ENCODE data around the gene CCL5. TPM values are rescaled to one million over a fixed set of nuclear protein-coding genes. Genes with fewer than 3 reads are reported as not detected.

The CCL5 gene
- total and polyA plus RNA-seq, 10 of the 15 experiments (the other 5 are each of a cell fraction or from before 2014, with no cell fraction given): 45.7 to 186 (median 90.8) TPM

DNA sequence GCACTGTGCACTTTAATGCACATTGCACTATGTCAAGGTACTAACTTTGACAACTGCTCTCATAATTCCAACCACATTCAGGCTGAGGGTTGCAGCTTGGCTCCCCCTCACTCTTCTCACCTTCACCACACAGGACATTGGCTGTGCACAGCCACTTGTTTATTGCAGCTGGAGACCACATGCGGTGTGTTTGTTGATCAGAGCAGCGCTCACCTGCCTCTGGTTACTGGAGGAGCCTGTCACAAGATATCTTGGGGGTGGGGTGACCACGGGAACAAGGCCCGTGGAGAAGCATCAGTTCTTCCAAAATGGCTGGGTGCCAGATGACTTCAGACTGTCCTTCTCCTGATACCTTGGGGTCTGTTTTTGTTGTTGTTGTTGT is 10.6 kb upstream of the CCL5 start (continued):
- TF ChIP-seq, protein P1, sequence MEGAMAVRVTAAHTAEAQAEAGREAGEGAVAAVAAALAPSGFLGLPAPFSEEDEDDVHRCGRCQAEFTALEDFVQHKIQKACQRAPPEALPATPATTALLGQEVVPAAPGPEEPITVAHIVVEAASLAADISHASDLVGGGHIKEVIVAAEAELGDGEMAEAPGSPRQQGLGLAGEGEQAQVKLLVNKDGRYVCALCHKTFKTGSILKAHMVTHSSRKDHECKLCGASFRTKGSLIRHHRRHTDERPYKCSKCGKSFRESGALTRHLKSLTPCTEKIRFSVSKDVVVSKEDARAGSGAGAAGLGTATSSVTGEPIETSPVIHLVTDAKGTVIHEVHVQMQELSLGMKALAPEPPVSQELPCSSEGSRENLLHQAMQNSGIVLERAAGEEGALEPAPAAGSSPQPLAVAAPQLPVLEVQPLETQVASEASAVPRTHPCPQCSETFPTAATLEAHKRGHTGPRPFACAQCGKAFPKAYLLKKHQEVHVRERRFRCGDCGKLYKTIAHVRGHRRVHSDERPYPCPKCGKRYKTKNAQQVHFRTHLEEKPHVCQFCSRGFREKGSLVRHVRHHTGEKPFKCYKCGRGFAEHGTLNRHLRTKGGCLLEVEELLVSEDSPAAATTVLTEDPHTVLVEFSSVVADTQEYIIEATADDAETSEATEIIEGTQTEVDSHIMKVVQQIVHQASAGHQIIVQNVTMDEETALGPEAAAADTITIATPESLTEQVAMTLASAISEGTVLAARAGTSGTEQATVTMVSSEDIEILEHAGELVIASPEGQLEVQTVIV (IDR thresholded peaks at IDR 0.05; ENCODE audit: borderline replicate concordance, partially characterized antibody): no peak
- peak; percentile 84 for TF ChIP-seq ATF7 (IDR thresholded peaks at IDR 0.05; ENCODE audit: low read depth)
- TF ChIP-seq IKZF1 (conservative IDR thresholded peaks at IDR 0.05): peak; percentile 83
- peak; percentile 96 for TF ChIP-seq ZNF24 (IDR thresholded peaks at IDR 0.05)
- TF ChIP-seq BMI1 (IDR thresholded peaks at IDR 0.05; ENCODE audit: borderline replicate concordance): no peak
- peak; percentile 17; the same call in 1 of the 2 replicates for TF ChIP-seq HDGF (IDR thresholded peaks at IDR 0.05)
- no peak for TF ChIP-seq NFIC (IDR thresholded peaks at IDR 0.05; ENCODE audit: low read depth, low read length)
- no peak for TF ChIP-seq ETV6 (conservative IDR thresholded peaks at IDR 0.05 in 1 of 2, IDR thresholded peaks at IDR 0.05 in 1 of 2; ENCODE audit: borderline replicate concordance in 1 of 2, low read depth in 1 of 2)
- TF ChIP-seq ZNF207 (IDR thresholded peaks at IDR 0.05; ENCODE audit: borderline replicate concordance): no peak
- TF ChIP-seq ZNF217 (IDR thresholded peaks at IDR 0.05): no peak; the same call in 1 of the 2 replicates
- no peak for TF ChIP-seq EGR1 (IDR thresholded peaks at IDR 0.05; ENCODE audit: borderline replicate concordance in 1 of 2, low read depth in 2 of 2, low read length in 2 of 2)
- no peak for TF ChIP-seq SREBF2 (IDR thresholded peaks at IDR 0.05; ENCODE audit: low read length)
- TF ChIP-seq, protein P2, sequence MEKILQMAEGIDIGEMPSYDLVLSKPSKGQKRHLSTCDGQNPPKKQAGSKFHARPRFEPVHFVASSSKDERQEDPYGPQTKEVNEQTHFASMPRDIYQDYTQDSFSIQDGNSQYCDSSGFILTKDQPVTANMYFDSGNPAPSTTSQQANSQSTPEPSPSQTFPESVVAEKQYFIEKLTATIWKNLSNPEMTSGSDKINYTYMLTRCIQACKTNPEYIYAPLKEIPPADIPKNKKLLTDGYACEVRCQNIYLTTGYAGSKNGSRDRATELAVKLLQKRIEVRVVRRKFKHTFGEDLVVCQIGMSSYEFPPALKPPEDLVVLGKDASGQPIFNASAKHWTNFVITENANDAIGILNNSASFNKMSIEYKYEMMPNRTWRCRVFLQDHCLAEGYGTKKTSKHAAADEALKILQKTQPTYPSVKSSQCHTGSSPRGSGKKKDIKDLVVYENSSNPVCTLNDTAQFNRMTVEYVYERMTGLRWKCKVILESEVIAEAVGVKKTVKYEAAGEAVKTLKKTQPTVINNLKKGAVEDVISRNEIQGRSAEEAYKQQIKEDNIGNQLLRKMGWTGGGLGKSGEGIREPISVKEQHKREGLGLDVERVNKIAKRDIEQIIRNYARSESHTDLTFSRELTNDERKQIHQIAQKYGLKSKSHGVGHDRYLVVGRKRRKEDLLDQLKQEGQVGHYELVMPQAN (conservative IDR thresholded peaks at IDR 0.05): no peak
- TF ChIP-seq, protein P3, sequence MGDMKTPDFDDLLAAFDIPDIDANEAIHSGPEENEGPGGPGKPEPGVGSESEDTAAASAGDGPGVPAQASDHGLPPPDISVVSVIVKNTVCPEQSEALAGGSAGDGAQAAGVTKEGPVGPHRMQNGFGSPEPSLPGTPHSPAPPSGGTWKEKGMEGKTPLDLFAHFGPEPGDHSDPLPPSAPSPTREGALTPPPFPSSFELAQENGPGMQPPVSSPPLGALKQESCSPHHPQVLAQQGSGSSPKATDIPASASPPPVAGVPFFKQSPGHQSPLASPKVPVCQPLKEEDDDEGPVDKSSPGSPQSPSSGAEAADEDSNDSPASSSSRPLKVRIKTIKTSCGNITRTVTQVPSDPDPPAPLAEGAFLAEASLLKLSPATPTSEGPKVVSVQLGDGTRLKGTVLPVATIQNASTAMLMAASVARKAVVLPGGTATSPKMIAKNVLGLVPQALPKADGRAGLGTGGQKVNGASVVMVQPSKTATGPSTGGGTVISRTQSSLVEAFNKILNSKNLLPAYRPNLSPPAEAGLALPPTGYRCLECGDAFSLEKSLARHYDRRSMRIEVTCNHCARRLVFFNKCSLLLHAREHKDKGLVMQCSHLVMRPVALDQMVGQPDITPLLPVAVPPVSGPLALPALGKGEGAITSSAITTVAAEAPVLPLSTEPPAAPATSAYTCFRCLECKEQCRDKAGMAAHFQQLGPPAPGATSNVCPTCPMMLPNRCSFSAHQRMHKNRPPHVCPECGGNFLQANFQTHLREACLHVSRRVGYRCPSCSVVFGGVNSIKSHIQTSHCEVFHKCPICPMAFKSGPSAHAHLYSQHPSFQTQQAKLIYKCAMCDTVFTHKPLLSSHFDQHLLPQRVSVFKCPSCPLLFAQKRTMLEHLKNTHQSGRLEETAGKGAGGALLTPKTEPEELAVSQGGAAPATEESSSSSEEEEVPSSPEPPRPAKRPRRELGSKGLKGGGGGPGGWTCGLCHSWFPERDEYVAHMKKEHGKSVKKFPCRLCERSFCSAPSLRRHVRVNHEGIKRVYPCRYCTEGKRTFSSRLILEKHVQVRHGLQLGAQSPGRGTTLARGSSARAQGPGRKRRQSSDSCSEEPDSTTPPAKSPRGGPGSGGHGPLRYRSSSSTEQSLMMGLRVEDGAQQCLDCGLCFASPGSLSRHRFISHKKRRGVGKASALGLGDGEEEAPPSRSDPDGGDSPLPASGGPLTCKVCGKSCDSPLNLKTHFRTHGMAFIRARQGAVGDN (IDR thresholded peaks at IDR 0.05): no peak
- no peak for TF ChIP-seq EED (IDR thresholded peaks at IDR 0.05; ENCODE audit: low read depth)
- TF ChIP-seq, protein P4, sequence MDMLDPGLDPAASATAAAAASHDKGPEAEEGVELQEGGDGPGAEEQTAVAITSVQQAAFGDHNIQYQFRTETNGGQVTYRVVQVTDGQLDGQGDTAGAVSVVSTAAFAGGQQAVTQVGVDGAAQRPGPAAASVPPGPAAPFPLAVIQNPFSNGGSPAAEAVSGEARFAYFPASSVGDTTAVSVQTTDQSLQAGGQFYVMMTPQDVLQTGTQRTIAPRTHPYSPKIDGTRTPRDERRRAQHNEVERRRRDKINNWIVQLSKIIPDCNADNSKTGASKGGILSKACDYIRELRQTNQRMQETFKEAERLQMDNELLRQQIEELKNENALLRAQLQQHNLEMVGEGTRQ (IDR thresholded peaks at IDR 0.05; ENCODE audit: borderline replicate concordance, low read depth, low read length): no peak
- no peak for TF ChIP-seq ASH2L (IDR thresholded peaks at IDR 0.05; ENCODE audit: borderline replicate concordance, low read depth)
- peak; percentile 90 for TF ChIP-seq MTA2 (IDR thresholded peaks at IDR 0.05; ENCODE audit: low read depth)
- TF ChIP-seq, protein P5, sequence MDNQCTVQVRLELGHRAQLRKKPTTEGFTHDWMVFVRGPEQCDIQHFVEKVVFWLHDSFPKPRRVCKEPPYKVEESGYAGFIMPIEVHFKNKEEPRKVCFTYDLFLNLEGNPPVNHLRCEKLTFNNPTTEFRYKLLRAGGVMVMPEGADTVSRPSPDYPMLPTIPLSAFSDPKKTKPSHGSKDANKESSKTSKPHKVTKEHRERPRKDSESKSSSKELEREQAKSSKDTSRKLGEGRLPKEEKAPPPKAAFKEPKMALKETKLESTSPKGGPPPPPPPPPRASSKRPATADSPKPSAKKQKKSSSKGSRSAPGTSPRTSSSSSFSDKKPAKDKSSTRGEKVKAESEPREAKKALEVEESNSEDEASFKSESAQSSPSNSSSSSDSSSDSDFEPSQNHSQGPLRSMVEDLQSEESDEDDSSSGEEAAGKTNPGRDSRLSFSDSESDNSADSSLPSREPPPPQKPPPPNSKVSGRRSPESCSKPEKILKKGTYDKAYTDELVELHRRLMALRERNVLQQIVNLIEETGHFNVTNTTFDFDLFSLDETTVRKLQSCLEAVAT (IDR thresholded peaks at IDR 0.05): peak; percentile 96
- TF ChIP-seq MYC (IDR thresholded peaks at IDR 0.05; ENCODE audit: insufficient read depth, insufficient read length, insufficient replicate concordance, low read length, severe bottlenecking): no peak

Data from GM12878 (cell line).